Endometrial microvascular endothelial cells (primary cell): ENCODE measurements around the gene TUBGCP3. TPM values are rescaled to one million over a fixed set of nuclear protein-coding genes. Genes with fewer than 3 reads are reported as not detected.

Experiments
- in situ Hi-C: cut with HindIII; loops from 2 replicates; pipeline ENCODE4 v1.10.0; 2017; ENCODE audit warnings: low sequenced_read_pairs, low pct_unique_long_range_greater_than_20kb; ENCODE audit errors: inconsistent ontology term
- total RNA-seq: library from RNA; depleted of rRNA; stranded (reverse); fragments of >200 nt; gene quantifications from one replicate; pipeline ENCODE4 v1.2.3, GENCODE V29; 2015; ENCODE audit errors: inconsistent ontology term

TUBGCP3 gene
- total RNA-seq, 1 donor from 2014 or later: 32.2 TPM

GRCh38 chr13:112450118-112450903, 137.6 kb downstream of the TUBGCP3 start:
- in situ Hi-C loops: no loop called here

DNA sequence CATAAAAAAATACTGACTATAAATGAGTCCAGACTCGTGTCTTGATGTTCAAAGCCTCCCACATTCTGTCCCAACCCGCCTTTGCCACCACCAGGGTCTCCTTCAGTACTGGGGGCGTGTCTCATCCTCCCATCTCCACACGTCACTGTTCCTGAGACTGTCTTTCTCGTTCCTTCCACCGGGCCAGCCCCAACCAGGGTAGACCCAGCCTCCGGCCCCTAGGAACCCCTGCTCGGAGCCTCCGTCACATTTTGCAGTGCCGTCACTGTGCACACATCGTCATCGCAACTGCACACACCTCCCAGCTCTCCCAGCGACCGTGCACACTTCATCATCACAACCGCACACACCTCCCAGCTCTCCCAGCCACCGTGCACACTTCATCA, 138.4 kb downstream of the TUBGCP3 start:
- in situ Hi-C loops: no loop called here

DNA sequence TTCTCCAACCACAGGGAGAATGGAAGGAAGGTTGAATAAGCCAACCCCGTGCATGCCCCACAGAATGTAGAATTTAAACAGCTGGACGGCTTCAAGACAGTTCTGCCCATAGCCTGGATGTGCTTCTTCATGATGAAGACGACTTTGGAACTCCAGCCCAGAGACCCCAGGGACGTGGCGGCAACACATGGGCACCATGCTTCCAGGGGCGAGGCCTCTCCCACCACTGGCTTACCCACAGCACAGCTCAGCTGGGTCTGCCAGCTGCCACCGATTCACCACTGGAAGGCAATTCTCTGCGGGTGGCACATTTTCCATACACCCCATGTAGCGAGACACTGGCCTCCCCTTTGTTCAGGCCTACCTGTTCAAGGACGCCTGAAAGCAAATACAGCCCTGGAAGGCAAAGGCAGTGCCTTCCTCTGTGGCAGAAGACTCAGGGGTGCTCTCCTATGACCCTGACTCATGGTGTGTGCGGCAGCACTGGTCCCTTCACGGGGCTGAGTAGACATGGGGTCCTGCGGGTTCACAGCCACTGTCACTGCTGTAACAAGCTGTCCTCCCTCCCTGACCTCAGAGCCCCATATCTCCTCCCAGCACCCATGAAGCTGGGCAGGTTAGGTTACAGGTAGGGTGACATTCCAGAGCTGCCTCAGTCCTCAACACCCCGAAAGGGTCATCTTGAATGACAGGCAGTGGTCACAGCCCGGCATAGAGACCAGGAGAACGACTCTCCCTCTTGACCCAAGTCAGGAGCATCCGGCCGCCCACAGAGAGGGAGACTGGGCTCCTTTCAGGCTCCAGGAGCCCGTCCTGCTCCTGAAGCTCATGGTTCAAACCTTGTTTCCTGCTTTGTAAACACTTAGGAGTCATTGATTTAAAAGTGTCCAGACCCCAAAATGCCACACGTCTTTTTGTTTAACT, 139.1 kb downstream of the TUBGCP3 start:
- in situ Hi-C loops: no loop called here

DNA sequence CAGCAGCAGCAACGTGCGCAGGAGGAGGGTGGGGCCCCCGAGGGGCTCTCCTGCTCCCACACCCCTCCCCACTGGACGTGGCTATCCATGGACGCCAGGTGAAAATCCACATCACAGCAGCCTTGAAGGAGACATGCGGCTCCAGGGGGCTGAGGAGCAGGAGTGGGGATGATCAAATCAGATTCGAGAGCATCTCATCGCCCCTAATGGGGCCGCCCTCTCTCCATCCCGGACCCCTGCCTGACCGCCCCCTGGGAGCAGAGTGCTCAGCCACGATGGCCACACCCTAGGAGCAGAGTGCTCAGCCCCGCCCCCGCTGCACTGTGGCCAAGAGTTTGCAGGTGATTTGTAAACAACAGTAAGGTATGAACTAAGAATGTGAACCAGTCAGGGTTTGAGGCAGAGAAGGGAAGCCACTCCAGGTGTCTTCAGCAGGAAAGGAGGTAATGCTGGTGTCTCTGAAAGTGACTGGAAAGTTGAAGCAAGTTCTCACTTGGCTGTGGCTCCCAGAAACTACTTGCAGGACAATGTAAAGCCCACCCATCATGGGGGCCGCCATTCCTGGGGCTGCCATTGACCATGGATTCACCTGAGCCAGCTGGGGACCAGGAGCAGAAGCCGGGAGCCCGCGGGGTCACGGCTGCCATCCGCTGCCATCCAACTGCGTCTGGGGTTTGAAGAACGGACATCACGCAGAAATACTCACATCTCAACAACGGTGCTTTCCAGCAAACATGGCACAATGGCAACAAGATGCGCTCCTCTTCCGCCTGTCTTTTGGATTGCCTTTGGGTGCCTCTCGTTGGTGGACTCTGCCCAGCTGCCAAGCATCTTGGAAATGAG, 140.0 kb downstream of the TUBGCP3 start:
- in situ Hi-C loops: no loop called here

DNA sequence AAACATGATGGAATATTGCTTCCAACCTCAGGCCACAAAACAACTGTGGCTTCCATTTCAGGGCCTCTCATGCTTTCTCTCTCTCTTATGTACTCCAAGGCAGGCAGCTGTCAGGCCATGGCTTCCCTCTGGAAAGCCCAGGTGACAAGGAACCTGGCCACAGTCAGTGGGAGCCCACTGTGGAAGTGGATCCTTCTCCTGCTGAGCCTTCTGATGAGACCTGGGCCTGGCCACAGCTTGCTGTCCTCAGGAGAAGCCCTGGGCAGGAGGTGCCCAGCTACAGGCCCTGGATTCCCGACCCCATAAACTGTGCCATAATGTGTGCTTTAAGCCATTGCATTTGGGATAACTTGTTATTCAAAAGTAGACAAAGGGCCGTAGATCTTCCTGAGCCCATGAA, 140.6 kb downstream of the TUBGCP3 start:
- in situ Hi-C loops: no loop called here

GRCh38 chr13:112446867-112447266, 141.1 kb downstream of the TUBGCP3 start:
- in situ Hi-C loops: no loop called here

GRCh38 chr13:112446347-112446861, 141.5 kb downstream of the TUBGCP3 start:
- in situ Hi-C loops: no loop called here

DNA sequence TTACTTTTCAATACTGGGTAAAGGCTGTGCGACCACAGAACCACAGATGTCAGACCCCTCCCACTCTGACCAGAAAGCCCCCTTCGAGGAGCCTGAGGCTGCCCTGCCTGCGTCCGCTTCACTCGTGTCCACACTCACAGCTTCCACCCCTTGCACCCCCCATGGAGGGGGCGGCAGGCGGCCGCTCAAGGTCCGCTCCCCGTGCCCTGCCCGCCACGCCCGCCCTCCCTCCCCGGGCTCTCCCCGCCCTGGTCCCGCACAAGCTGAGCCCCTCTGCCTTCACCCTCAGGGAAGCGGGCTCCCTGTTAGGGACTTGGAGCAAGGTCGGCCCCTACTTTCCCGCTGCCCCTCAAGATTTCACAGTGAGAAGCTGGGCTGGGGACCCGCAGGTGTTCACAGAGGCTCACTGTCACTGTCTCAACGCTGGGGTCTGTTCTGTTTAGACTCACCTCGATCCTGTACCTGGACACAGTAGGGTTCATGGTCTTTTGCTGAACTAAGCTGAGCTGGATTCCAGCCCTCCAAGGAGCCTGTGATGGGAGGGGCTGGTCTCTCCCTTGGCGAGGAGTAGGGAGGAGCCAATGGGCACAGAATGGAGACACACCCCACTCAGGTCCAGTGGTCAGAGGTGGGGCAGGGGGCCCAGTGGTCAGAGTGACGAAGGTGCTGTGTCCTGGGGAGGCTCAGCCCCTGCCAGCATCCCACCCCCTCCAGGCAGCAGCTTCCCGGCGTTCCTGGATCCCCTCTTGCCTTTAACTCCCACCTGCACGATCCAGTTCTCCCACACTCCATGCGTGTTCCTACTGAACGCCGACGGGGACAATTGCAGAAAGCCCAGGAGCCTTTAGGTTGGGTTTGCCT, 142.3 kb downstream of the TUBGCP3 start:
- in situ Hi-C loops: no loop called here

DNA sequence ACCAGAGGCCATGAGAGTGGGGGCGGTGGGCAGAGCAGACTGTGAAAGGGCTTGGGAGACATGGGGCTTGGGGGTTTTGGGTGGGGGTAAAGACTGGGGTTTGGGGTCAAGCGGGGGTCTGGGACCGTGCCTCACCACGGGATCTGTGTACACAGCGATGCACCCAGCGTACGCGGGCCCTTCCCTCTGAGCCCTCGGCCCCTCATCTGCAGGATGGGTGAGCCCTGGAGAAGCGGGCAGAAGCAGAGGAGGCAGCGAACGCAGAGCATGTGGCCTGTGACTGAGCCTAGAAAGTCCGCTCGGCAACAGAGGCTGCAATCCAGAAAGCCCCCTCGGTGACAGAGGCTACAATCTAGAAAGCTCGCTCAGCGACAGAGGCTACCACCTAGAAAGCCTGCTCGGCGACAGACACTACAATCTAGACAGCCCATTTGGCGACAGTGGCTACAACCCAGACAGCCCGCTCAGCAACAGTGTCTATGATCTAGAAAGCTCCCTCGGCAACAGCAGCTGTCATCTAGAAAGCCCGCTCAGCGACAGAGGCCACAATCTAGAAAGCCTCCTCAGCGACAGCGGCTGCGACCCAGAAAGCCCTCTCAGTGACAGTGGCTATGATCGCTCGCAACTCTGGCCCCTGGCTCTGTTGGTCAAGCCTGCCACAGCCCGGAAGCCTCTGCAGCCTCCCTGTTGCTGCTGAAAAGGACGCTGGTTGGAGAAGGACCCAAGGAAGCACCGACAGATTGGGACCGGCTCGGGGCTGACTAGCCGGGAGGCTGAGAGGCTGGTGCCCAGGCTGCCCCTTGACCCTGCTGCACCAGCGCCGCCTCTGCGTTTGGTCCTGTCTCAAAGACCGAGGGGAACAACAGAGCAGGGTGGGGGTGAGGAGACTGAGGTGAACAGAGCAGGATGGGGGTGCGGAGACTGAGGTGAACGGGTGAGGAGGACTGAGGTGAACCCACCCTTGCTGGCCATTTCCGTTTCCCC, 143.2 kb downstream of the TUBGCP3 start:
- in situ Hi-C loops: no loop called here

DNA sequence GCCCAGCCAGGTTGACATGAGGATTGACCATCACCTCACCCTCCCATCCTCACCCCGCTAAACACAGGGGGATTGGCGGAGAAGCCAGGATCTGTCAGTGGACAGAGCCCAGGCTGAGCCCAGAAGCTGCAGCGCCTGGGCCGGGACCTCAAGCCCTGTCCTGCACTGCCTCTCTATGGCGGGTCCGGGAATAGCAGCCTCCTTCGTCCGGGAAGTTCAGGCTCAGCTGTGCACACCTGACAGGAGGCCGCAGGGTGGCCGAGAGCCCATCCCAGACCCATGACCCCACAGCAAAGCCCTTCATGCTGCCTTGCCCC, 144.0 kb downstream of the TUBGCP3 start:
- in situ Hi-C loops: no loop called here

DNA sequence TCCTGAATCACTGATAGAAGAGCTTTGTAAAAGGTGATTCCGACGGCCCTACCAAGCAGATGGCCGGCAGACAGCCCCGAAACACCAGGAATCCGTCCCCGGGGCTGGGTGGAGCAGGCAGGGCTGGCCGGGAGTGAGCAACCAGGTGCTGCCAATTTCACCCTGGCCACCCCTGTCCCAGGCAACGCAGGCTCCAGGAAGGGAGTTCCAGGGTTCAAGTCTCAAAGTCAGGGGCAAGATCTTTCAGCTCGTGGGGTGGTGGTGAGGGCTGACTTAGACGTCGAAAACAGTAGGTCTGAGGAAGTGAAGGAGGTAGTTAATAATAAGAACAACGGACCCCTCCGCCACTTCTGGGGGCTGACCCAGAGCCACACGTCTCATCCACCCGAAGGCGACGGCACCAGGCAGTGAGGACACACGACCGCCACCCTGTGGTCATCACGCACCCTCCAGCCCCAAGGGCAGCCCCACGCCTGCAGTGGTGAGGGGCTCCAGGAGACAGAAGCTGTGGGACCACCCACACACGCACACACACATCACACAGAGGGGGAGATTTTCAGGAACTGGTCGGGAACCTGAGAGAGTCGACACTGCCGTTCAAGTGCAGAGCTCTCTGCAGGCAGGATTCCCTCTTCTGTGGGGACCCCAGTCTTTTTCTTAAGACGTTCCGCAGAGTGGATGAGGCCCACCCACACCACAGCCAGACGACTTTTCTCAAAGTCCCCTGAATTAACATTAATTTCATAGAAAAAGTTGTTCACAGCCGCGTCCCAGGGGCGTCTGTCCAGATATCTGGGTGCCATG, 144.6 kb downstream of the TUBGCP3 start:
- in situ Hi-C loops: no loop called here

DNA sequence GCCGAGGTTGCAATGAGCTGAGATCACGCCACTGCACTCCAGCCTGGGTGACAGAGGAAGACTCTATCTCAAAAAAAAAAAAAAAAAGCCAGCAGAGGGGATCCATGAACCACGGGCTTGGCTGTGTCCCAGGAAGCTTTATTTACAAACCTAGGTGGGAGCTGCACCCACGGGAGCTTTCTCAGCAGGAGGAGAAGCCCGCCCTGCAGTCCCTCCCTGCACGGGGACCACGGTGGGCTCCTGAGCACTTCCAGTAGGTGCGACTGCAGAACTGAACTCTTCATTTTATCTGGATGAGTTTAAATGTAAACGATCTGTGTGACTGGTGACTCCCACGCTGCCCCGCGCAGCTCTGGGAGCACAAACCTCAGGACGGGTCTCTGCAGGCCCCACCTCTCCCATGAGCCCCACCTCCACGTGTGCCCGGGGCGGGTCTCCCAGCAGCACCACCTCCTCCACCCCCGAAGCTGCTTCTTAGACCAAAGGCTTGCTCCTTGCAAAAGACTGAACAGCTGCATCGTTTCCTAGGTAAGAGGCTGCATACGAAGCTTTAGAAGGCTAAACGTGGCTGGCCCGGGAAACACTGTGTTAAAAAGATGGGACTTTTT, 145.4 kb downstream of the TUBGCP3 start:
- in situ Hi-C loops: no loop called here

GRCh38 chr13:112441779-112442310, 146.1 kb downstream of the TUBGCP3 start:
- in situ Hi-C loops: no loop called here

DNA sequence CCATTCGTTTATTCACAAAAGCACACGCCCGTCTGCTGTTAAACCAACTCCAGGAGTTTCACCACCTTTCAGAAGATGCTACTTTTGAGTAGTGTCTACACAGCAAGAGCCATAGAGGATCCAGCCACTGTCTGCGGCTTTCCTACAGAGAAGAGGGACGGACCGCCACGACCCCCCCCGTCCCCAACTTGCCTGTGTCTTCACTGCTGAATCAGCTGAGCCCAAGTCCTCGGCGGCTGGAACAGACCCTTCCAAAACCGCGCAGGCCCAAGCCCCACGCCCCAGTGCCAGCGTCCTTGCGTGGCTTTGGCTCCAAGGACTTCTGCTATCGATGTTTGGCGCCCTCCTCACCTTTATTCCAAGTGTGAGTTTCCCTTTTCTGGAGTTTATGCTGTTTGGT, 146.7 kb downstream of the TUBGCP3 start:
- in situ Hi-C loops: no loop called here

- in situ Hi-C loops: no loop called here
These were observed 149.4 kb downstream of the TUBGCP3 start for GRCh38 chr13:112438515-112438914.

DNA sequence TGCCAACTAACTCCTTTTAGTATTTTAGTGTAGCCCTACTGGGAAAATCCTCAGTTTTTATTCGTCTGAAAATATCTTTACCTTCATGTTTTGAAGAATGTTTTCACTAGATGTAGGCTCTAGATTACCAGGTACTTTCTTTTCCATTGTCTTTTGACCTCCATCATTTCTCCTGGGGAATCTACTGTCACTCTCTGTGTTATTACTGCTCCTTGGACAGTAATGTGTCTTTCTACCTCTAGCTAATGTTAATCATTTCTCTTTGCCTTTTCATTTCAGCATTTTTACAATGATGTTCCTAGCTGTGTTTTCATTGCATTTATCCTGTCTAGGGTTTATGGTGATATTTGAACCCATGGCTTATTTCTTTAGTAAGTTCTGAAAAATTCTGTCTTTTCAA, 149.9 kb downstream of the TUBGCP3 start:
- in situ Hi-C loops: no loop called here
